OCI-LY7 (cell line): Measurements from ENCODE around the gene FBXL14. TPM values are rescaled to one million over a fixed set of nuclear protein-coding genes. Genes with fewer than 3 reads are reported as not detected.
"Not testable (repeated sequence)": the region's sequence is repeated elsewhere in the genome, so short reads cannot be mapped to it uniquely, and the experiment has no call there.

ENCODE experiments used
- BruUV-seq: library from RNA; stranded (reverse); fragments of 400-500 nt; replicated peaks from 2 replicates; lab custom pipeline; 2021; lab: Mats Ljungman, UMichigan
- CTCF ChIA-PET: fragments of 300-600 bp; sonication (Branson Sonifier 250); formaldehyde crosslinking; loops from one replicate; lab custom pipeline; 2022; ENCODE audit warnings: antibody characterized with exemption; ENCODE audit not compliant: unreplicated experiment; lab: Charles Lee
- POLR2A ChIA-PET: fragments of 300-600 bp; sonication (Branson Sonifier 250); formaldehyde crosslinking; loops from one replicate; lab custom pipeline; 2022; ENCODE audit warnings: antibody characterized with exemption; lab: Charles Lee
- DNase-seq: peaks from one replicate; pipeline ENCODE4 v3.0.0-alpha.2; 2015; ENCODE audit warnings: low spot score
- H2AFZ ChIP-seq: fragments of 200-600 bp; sonication (generic), shearing (Covaris generic); 2 replicates; pipeline ENCODE4 v1.6.1; 2014; ENCODE audit warnings: mild to moderate bottlenecking, antibody characterized with exemption, low read length, moderate library complexity
- H3K27ac ChIP-seq: fragments of 200-600 bp; sonication (generic); 2 replicates; pipeline ENCODE4 v1.5.1; 2014; ENCODE audit warnings: mixed run types, low read depth, mild to moderate bottlenecking, moderate library complexity, low read length, inconsistent platforms; ENCODE audit not compliant: poor library complexity, severe bottlenecking
- H3K36me3 ChIP-seq: fragments of 200-600 bp; sonication (generic); 2 replicates; pipeline ENCODE4 v1.6.1; 2014; ENCODE audit warnings: mild to moderate bottlenecking, antibody characterized with exemption, low read length, moderate library complexity, mixed read lengths; ENCODE audit not compliant: insufficient read depth
- H3K4me1 ChIP-seq: fragments of 200-600 bp; sonication (generic); 2 replicates; pipeline ENCODE4 v1.5.1; 2014; ENCODE audit warnings: mild to moderate bottlenecking, low read length; ENCODE audit not compliant: insufficient read depth, poor library complexity, severe bottlenecking
- H3K4me2 ChIP-seq: fragments of 200-600 bp; sonication (generic); 2 replicates; pipeline ENCODE4 v1.6.1; 2014; ENCODE audit warnings: mild to moderate bottlenecking, low read length
- H3K4me3 ChIP-seq: fragments of 200-600 bp; sonication (generic); 2 replicates; pipeline ENCODE4 v1.5.1; 2014; ENCODE audit warnings: mild to moderate bottlenecking, low read depth, low read length; ENCODE audit not compliant: poor library complexity, severe bottlenecking
- H3K79me2 ChIP-seq: fragments of 200-600 bp; sonication (generic); 2 replicates; pipeline ENCODE4 v1.6.1; 2016; ENCODE audit warnings: low read depth, mild to moderate bottlenecking, low read length, moderate library complexity, mixed read lengths; ENCODE audit not compliant: insufficient read depth
- H3K9me2 ChIP-seq: fragments of 200-600 bp; sonication (generic); 2 replicates; pipeline ENCODE4 v1.6.1; 2016; ENCODE audit warnings: mild to moderate bottlenecking, low read length, mixed read lengths; ENCODE audit not compliant: insufficient read depth
- H3K9me3 ChIP-seq: fragments of 200-600 bp; sonication (generic); 2 replicates; pipeline ENCODE4 v1.6.1; 2014; ENCODE audit warnings: mild to moderate bottlenecking, mixed run types, low read length, mixed read lengths
- H4K20me1 ChIP-seq: fragments of 200-600 bp; sonication (generic); 2 replicates; pipeline ENCODE4 v1.6.1; 2014; ENCODE audit warnings: mild to moderate bottlenecking, antibody characterized with exemption, low read length, moderate library complexity, mixed read lengths; ENCODE audit not compliant: insufficient read depth
- EZH2phosphoT487 ChIP-seq: fragments of 200-600 bp; sonication (generic); IDR thresholded peaks from 2 replicates; pipeline ENCODE4 v1.6.1; 2018; ENCODE audit warnings: low read depth, borderline replicate concordance, mild to moderate bottlenecking, mixed run types, antibody characterized with exemption, low read length, moderate library complexity, mixed read lengths
- intact Hi-C: fragments of 100-400 bp; cut with micrococcal nuclease; formaldehyde crosslinking; loops from one replicate; pipeline ENCODE4 v1.10.0; 2022; ENCODE audit not compliant: unreplicated experiment
- total RNA-seq, 2 experiments: library from RNA; depleted of rRNA in 1 of 2; stranded (reverse); fragments of >200 nt in 1 of 2; shearing (Covaris generic) in 1 of 2; gene quantifications; 2 replicates each; pipeline ENCODE4 v1.2.3, GENCODE V29; 2014 to 2022
- TF ChIP-seq, protein P1 (sequence below): fragments of 200-600 bp; sonication (generic); conservative IDR thresholded peaks from 2 replicates; pipeline ENCODE4 v1.5.1; 2014; ENCODE audit warnings: mild to moderate bottlenecking, antibody characterized with exemption, low read length, moderate library complexity, mixed read lengths

Gene FBXL14
- total RNA-seq, 2 experiments from 2014 or later, result 33.4 to 45.5 TPM

DNA sequence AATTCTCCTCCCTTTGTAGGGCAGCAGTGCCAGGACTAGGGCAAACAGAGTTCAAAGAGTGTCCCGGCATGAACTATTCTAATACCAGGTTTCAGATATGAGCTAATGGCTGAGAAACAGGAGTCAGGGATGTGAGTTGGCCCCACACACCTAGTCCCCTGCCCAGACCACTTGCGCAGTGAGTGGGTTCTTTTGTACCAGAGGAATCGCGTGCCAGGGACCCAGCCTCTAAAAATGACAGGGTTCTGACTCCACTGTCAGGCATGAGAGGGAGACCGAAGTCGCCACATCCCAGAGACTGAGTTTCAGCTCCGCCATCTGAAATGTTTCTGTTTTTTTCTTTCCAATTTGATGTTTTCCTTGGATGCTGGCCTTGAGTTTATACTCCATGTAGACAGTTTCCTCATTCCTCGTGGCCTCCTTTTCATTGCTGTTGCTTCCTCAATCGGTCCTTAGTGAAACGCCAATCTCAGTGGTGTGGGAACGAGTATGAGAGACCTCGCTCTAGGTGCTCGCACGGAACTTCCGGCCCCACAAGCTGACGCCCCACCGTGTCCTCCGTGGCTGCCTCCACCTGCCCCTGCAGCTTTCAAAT is 31.5 kb downstream of the FBXL14 start:
- Histone ChIP-seq H3K4me2 (no peak overlapping the region), H4K20me1 (no peaks in the 10 kb centered on the region), H3K79me2 (no peaks in the 10 kb centered on the region), H3K27ac (no peak overlapping the region), H3K4me3 (no peak overlapping the region), H2AFZ (no peak overlapping the region), H3K4me1 (peaks cover 11% of the 10 kb centered on the region), H3K9me2 (no peaks in the 10 kb centered on the region), H3K9me3 (no peaks in the 10 kb centered on the region), H3K36me3 (no peaks in the 10 kb centered on the region)
- DNase-seq, result no peak
- BruUV-seq, result no TSS peak
- TF ChIP-seq EZH2phosphoT487, result no peak
- TF ChIP-seq, protein P1, sequence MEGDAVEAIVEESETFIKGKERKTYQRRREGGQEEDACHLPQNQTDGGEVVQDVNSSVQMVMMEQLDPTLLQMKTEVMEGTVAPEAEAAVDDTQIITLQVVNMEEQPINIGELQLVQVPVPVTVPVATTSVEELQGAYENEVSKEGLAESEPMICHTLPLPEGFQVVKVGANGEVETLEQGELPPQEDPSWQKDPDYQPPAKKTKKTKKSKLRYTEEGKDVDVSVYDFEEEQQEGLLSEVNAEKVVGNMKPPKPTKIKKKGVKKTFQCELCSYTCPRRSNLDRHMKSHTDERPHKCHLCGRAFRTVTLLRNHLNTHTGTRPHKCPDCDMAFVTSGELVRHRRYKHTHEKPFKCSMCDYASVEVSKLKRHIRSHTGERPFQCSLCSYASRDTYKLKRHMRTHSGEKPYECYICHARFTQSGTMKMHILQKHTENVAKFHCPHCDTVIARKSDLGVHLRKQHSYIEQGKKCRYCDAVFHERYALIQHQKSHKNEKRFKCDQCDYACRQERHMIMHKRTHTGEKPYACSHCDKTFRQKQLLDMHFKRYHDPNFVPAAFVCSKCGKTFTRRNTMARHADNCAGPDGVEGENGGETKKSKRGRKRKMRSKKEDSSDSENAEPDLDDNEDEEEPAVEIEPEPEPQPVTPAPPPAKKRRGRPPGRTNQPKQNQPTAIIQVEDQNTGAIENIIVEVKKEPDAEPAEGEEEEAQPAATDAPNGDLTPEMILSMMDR, result no peak
- intact Hi-C loops, result no loop called here
- POLR2A ChIA-PET, result interaction anchor here (0.6 to 2.0 kb wide), 6 partner anchors 12 to 524 kb away, joined by 3 to 6 read pairs (median 4); no protein-coding TSS in a partner anchor
- CTCF ChIA-PET, result no interaction called here

DNA sequence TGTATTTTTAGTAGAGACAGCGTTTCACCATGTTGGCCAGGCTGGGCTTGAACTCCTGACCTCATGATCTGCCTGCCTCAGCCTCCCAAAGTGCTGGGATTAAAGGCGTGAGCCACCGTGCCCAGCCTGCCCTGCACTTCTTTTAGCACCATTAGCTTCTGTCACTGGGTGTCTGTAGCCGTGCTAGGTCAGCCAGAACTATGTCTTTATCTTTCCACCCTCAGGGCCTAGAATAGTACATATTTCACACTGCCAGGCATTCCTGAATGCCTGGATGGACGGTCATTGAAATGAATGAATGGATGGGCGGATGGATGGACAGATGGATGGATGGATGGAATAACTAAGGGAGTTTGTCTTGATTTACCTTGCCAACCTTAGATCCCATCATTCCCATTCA is 33.7 kb downstream of the FBXL14 start:
- CTCF ChIA-PET, result interaction anchor here (1.4 kb wide), 1 partner anchor 14 kb away, joined by 4 read pairs; no protein-coding TSS in a partner anchor
- DNase-seq, result no peak
- intact Hi-C loops, result no loop called here
- no peaks in the 10 kb centered on the region for H3K9me2 ChIP-seq
- TF ChIP-seq EZH2phosphoT487, result no peak
- TF ChIP-seq, protein P1, result no peak
- H2AFZ ChIP-seq, result no peak overlapping the region
- H3K4me1 ChIP-seq, result peaks cover 13% of the 10 kb centered on the region
- peaks cover 10% of the 10 kb centered on the region; the same call in 1 of the 2 replicates for H3K9me3 ChIP-seq
- no peaks in the 10 kb centered on the region; the same call in 1 of the 2 replicates for H3K36me3 ChIP-seq
- POLR2A ChIA-PET, result interaction anchor here (1.3 kb wide), 1 partner anchor 15 kb away, joined by 5 read pairs; no protein-coding TSS in a partner anchor
- peaks cover 4% of the 10 kb centered on the region; the same call in 1 of the 2 replicates for H3K79me2 ChIP-seq
- no peak overlapping the region for H3K4me3 ChIP-seq
- H3K4me2 ChIP-seq, result no peak overlapping the region
- BruUV-seq, result no TSS peak
- H3K27ac ChIP-seq, result no peak overlapping the region
- no peaks in the 10 kb centered on the region for H4K20me1 ChIP-seq

DNA sequence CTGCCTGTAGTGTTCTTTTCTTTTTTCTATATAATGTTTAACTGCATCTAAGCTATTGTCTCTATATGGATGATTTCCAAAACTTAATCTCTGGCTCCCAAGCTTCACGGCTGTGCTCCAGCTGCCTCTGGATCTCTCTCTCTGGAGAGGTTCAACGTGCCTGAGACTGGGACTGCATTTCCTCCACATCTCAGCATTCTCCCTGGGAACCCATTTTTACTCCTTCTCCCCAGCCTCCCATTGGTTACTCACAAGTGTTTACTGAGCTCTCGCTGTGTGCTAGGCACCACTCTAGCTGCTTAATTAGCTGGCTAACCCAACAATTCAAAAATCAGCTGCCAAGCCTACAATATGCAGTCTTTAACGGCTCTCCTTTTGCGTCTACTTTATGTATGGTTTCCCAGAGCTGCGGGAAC is 34.7 kb downstream of the FBXL14 start:
- POLR2A ChIA-PET, result interaction anchor here (1.3 to 1.4 kb wide), 2 partner anchors 13 to 14 kb away, joined by 3 to 5 read pairs; no protein-coding TSS in a partner anchor
- BruUV-seq, result no TSS peak
- CTCF ChIA-PET, result interaction anchor here (1.4 kb wide), 1 partner anchor 13 kb away, joined by 4 read pairs; no protein-coding TSS in a partner anchor
- peaks cover 5% of the 10 kb centered on the region; the same call in 1 of the 2 replicates for H3K79me2 ChIP-seq
- intact Hi-C loops, result no loop called here
- H3K36me3 ChIP-seq, result no peaks in the 10 kb centered on the region; the same call in 1 of the 2 replicates
- H2AFZ ChIP-seq, result 0 out of 2 replicates have a peak overlapping the region, but pooled peaks have one; percentile 16
- H3K27ac ChIP-seq, result no peak overlapping the region
- H3K9me2 ChIP-seq, result no peaks in the 10 kb centered on the region
- H3K4me3 ChIP-seq, result no peak overlapping the region
- TF ChIP-seq, protein P1, result no peak
- no peak for TF ChIP-seq EZH2phosphoT487
- H3K4me2 ChIP-seq, result no peak overlapping the region
- peaks cover 13% of the 10 kb centered on the region; the same call in 1 of the 2 replicates for H3K9me3 ChIP-seq
- peaks cover 24% of the 10 kb centered on the region for H3K4me1 ChIP-seq
- no peak for DNase-seq
- H4K20me1 ChIP-seq, result no peaks in the 10 kb centered on the region

DNA sequence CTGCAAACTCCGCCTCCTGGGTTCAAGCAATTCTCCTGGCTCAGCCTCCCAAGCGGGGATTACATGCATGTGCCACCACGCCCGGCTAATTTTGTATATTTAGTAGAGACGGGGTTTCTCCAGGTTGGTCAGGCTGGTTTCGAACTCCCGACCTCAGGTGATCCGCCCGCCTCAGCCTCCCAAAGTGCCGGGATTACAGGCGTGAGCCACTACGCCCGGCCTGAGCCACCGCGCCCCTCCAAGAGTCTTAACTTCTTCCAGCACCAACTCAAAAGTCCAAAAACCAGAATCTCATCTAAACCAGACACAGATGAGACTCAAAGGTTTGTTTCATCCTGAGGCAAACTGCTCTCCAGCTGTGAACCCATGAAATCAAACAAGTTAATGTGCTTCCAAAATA is 36.3 kb downstream of the FBXL14 start:
- POLR2A ChIA-PET, result interaction anchor here (0.6 to 1.4 kb wide), 6 partner anchors 11 to 474 kb away, joined by 3 to 9 read pairs (median 3); no protein-coding TSS in a partner anchor
- not testable (repeated sequence) for H3K9me2 ChIP-seq

More for the DNA sequence above, 36.3 kb downstream of the FBXL14 start:
- CTCF ChIA-PET, H3K36me3 ChIP-seq, intact Hi-C loops, H3K27ac ChIP-seq, H3K4me2 ChIP-seq, DNase-seq, H3K79me2 ChIP-seq, H2AFZ ChIP-seq, H4K20me1 ChIP-seq, BruUV-seq, H3K4me3 ChIP-seq: not testable (repeated sequence)
- peaks cover 13% of the 10 kb centered on the region; the same call in 1 of the 2 replicates for H3K9me3 ChIP-seq
- H3K4me1 ChIP-seq, result peaks cover 39% of the 10 kb centered on the region
